Endodermal cell (in vitro differentiated cells): ENCODE measurements around the gene BANF1. TPM values are rescaled to one million over a fixed set of nuclear protein-coding genes. Genes with fewer than 3 reads are reported as not detected.

ENCODE experiments used
- DNase-seq: peaks from one replicate; pipeline ENCODE4 v3.0.0-alpha.2; 2017
- H3K27ac ChIP-seq: 2 replicates; pipeline ENCODE4 v1.5.1; 2013; ENCODE audit warnings: mild to moderate bottlenecking, low read depth, low read length, moderate library complexity
- H3K27me3 ChIP-seq: 2 replicates; pipeline ENCODE4 v1.6.1; 2013; ENCODE audit warnings: mild to moderate bottlenecking, low read length, moderate library complexity; ENCODE audit not compliant: insufficient read depth, control insufficient read depth, poor library complexity, severe bottlenecking
- H3K36me3 ChIP-seq: 2 replicates; pipeline ENCODE4 v1.7.0; 2013; ENCODE audit warnings: mild to moderate bottlenecking, low read length, moderate library complexity; ENCODE audit not compliant: control insufficient read depth, insufficient read depth
- H3K4me1 ChIP-seq: one replicate; pipeline ENCODE4 v1.7.0; 2013; ENCODE audit warnings: low read length; ENCODE audit not compliant: control insufficient read depth, insufficient read depth
- H3K4me3 ChIP-seq: 2 replicates; pipeline ENCODE4 v1.5.1; 2013; ENCODE audit warnings: mild to moderate bottlenecking, low read length, moderate library complexity
- H3K9ac ChIP-seq: 2 replicates; pipeline ENCODE4 v1.6.1; 2013; ENCODE audit warnings: mild to moderate bottlenecking, low read length, moderate library complexity; ENCODE audit not compliant: poor library complexity, severe bottlenecking; ENCODE audit errors: extremely low read depth
- H3K9me3 ChIP-seq: 2 replicates; pipeline ENCODE4 v1.6.1; 2013; ENCODE audit warnings: mild to moderate bottlenecking, low read length, moderate library complexity; ENCODE audit not compliant: control insufficient read depth
- H3K27ac Mint-ChIP-seq: 2 replicates; pipeline ENCODE4 v1.8.0; 2020; ENCODE audit warnings: mixed read lengths
- H3K27me3 Mint-ChIP-seq: 2 replicates; pipeline ENCODE4 v1.8.0; 2021; ENCODE audit warnings: mild to moderate bottlenecking, mixed read lengths; ENCODE audit not compliant: insufficient read depth
- H3K36me3 Mint-ChIP-seq: 2 replicates; pipeline ENCODE4 v1.8.0; 2020; ENCODE audit warnings: low read depth, mixed read lengths
- H3K4me1 Mint-ChIP-seq: 2 replicates; pipeline ENCODE4 v1.8.0; 2020; ENCODE audit warnings: mixed read lengths
- H3K4me3 Mint-ChIP-seq: 2 replicates; pipeline ENCODE4 v1.8.0; 2020; ENCODE audit warnings: mild to moderate bottlenecking, moderate library complexity, mixed read lengths
- H3K9me3 Mint-ChIP-seq: 2 replicates; pipeline ENCODE4 v1.8.0; 2020; ENCODE audit warnings: mild to moderate bottlenecking, mixed read lengths
- WGBS, 2 experiments: methylation state at CpG; one replicate each; pipeline versions ENCODE4 v1.1.5 to v1.1.7; 2013; ENCODE audit warnings: missing lambda C conversion rate in 2 of 2, mixed read lengths in 1 of 2; ENCODE audit not compliant: insufficient coverage in 1 of 2, insufficient read length in 1 of 2; 5-methylcytosine and 5-hydroxymethylcytosine counted together
- total RNA-seq, 2 donors: library from RNA; stranded (reverse); fragmentation: NEBNext Ultra II Directional in 1 of 2; extraction: Animal tissue kit (Norgen Biotek cat#: 25700) in 1 of 2; gene quantifications; 2 replicates in 1 of 2; 3 replicates in 1 of 2; pipeline ENCODE4 v1.2.1, GENCODE V29; 2021
- TF ChIP-seq, protein P1 (sequence below): fragments of 200-600 bp; sonication (generic); conservative IDR thresholded peaks from 2 replicates; pipeline ENCODE4 v1.5.0; 2021; ENCODE audit warnings: antibody characterized with exemption, mild to moderate bottlenecking

Gene BANF1
- total RNA-seq, 2 donors from 2014 or later = 348 to 409 TPM

DNA sequence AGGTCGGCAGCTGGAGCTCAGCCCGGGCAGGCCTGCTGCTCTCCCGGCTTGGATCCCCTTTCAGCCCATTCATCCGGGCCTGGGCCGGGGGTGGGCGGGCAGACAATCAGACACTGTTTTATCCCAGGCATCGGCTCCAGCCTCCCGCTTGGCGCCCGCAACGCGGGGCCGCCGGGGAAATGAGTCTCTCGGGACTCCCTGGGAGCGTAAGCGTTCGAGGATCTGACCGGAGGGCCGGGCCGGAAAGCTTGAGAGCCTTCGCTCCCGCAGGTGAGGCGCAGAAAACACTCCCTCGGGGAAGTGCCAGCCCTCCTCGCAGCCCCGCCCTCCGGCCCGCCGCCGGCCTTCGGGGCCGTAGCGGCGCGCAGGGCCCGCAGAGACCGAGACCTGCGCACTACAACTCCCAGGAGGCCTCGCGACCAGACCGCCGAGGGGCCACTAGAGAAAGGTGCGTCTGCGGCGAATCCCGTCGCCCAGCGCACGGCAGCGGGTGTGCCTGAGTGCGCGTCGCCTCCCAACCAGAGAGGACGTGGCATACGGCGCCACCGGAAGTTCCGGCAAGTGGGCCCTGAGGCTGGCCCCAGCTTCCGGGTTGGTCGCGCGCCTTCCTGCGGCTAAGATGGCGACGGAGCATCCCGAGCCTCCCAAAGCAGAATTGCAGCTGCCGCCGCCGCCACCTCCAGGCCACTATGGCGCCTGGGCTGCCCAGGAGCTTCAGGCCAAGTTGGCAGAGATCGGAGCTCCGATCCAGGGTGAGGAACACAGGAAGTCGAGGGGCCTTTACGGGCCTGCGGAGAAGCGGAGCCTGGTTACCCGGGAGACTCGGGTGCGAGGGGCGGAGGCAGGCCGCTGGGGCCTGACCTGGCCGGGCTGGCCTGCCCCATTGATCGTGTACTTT, 49.7 kb downstream of the BANF1 start, which contains the start of gene SF3B2:
Gene SF3B2 (plus strand): TSS at position 599 of the 898 bp plus-strand sequence. CDS start 21 bp downstream, at position 620.
- peak within 1 kb of the TSS; percentile 98 for H3K4me3 ChIP-seq
- H3K27ac ChIP-seq = peak within 1 kb of the TSS; percentile 91
- 0% methylated on average over 36 to 84 of the region's 84 CpGs for WGBS, 2 experiments

DNA sequence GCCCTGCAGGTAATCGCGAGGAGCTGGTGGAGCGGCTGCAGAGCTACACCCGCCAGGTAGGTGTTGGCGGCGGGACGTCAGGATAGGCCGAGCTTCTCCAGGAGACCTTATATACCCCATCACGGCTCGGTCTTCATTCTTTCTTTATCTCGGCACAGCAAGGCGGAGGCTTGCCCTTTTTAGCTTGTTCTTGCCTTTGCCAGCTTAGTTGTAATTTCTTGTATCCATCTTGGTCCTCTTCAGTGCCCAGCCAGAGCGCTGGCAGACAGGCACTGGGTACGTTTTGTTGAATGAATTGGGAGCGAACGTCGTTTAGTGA, 50.3 kb downstream of the BANF1 start:
- H3K27ac ChIP-seq = peak overlapping the region; percentile 59
- H3K36me3 ChIP-seq = peaks cover 40% of the 10 kb centered on the region
- H3K36me3 Mint-ChIP-seq = peaks cover 34% of the 10 kb centered on the region
- no peaks in the 10 kb centered on the region for H3K27me3 ChIP-seq
- H3K4me3 ChIP-seq = peak overlapping the region; percentile 98
- 0 to 2% methylated on average over 12 to 17 of the region's 17 CpGs for WGBS, 2 experiments
- peaks cover 22% of the 10 kb centered on the region for H3K4me1 Mint-ChIP-seq
- peaks cover 4% of the 10 kb centered on the region for H3K27me3 Mint-ChIP-seq
- H3K9me3 ChIP-seq = no peaks in the 10 kb centered on the region
- H3K4me1 ChIP-seq = peaks cover 6% of the 10 kb centered on the region
- H3K9ac ChIP-seq = peak overlapping the region; percentile 93
- peak overlapping the region; percentile 99 for H3K27ac Mint-ChIP-seq
- no peaks in the 10 kb centered on the region for H3K9me3 Mint-ChIP-seq
- peak overlapping the region; percentile 99 for H3K4me3 Mint-ChIP-seq
- TF ChIP-seq, protein P1, sequence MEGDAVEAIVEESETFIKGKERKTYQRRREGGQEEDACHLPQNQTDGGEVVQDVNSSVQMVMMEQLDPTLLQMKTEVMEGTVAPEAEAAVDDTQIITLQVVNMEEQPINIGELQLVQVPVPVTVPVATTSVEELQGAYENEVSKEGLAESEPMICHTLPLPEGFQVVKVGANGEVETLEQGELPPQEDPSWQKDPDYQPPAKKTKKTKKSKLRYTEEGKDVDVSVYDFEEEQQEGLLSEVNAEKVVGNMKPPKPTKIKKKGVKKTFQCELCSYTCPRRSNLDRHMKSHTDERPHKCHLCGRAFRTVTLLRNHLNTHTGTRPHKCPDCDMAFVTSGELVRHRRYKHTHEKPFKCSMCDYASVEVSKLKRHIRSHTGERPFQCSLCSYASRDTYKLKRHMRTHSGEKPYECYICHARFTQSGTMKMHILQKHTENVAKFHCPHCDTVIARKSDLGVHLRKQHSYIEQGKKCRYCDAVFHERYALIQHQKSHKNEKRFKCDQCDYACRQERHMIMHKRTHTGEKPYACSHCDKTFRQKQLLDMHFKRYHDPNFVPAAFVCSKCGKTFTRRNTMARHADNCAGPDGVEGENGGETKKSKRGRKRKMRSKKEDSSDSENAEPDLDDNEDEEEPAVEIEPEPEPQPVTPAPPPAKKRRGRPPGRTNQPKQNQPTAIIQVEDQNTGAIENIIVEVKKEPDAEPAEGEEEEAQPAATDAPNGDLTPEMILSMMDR = no peak
- no peak for DNase-seq

More for the DNA sequence above, 49.7 kb downstream of the BANF1 start, which contains the start of gene SF3B2:
- H3K9me3 ChIP-seq = no peaks in the 10 kb centered on the region
- peak within 1 kb of the TSS; percentile 99 for H3K27ac Mint-ChIP-seq
- H3K4me1 Mint-ChIP-seq = peaks cover 22% of the 10 kb centered on the region
- peaks cover 4% of the 10 kb centered on the region for H3K27me3 Mint-ChIP-seq
- peaks cover 6% of the 10 kb centered on the region for H3K4me1 ChIP-seq
- peaks cover 28% of the 10 kb centered on the region for H3K36me3 Mint-ChIP-seq
- peak; percentile 99 for DNase-seq
- H3K9me3 Mint-ChIP-seq = no peaks in the 10 kb centered on the region
- peak within 1 kb of the TSS; percentile 93 for H3K9ac ChIP-seq
- H3K27me3 ChIP-seq = no peaks in the 10 kb centered on the region
- H3K36me3 ChIP-seq = peaks cover 35% of the 10 kb centered on the region
- H3K4me3 Mint-ChIP-seq = peak within 1 kb of the TSS; percentile 99
- TF ChIP-seq, protein P1 = peak; percentile 16

Other genes starting within 250 kb of the BANF1 start
- gene AP5B1, start 221.5 kb upstream of the BANF1 start, total RNA-seq = 10 to 100 TPM; 17.8 to 29.9 TPM
- 1 to 10 TPM; 3.4 to 5.5 TPM for gene OVOL1, start 215.4 kb upstream of the BANF1 start, total RNA-seq
- gene SNX32, start 168.5 kb upstream of the BANF1 start, total RNA-seq = 1 to 10 TPM; 1.5 to 4.3 TPM
- gene CFL1, start 144.3 kb upstream of the BANF1 start, total RNA-seq = 1,000 to 10,000 TPM; 1,218 to 1,284 TPM
- gene MUS81, start 142.1 kb upstream of the BANF1 start, total RNA-seq = 10 to 100 TPM; 51.0 to 64.5 TPM
- 10 to 100 TPM; 84.5 to 99.6 TPM for gene EFEMP2, start 129.7 kb upstream of the BANF1 start, total RNA-seq
- not detected for gene CTSW, start 122.7 kb upstream of the BANF1 start, total RNA-seq
- gene FIBP, start 114.0 kb upstream of the BANF1 start, total RNA-seq = 10 to 100 TPM; 81.0 to 92.0 TPM
- gene CCDC85B, start 111.8 kb upstream of the BANF1 start, total RNA-seq = 10 to 100 TPM; 18.2 to 23.9 TPM
- 1 to 10 TPM in 1 of 2 donors, not detected in 1; 1.8 TPM for gene FOSL1, start 102.1 kb upstream of the BANF1 start, total RNA-seq
- 10 to 100 TPM; 26.0 to 29.1 TPM for gene C11orf68, start 83.4 kb upstream of the BANF1 start, total RNA-seq
- 100 to 1,000 TPM in 1 of 2 donors, 10 to 100 TPM in 1; 83.8 to 103 TPM for gene DRAP1, start 83.1 kb upstream of the BANF1 start, total RNA-seq
- gene TSGA10IP, start 57.0 kb upstream of the BANF1 start, total RNA-seq = 1 to 10 TPM in 1 of 2 donors, under 1 TPM in 1; 0.97 to 5.6 TPM
- gene SART1, start 40.8 kb upstream of the BANF1 start, total RNA-seq = 10 to 100 TPM; 50.6 to 52.0 TPM
- gene EIF1AD, start 346 bp upstream of the BANF1 start, total RNA-seq = 10 to 100 TPM; 37.4 to 40.1 TPM
- 1 to 10 TPM; 2.1 to 4.2 TPM for gene CST6, start 9.5 kb downstream of the BANF1 start, total RNA-seq
- not detected for gene CATSPER1, start 24.0 kb downstream of the BANF1 start, total RNA-seq
- gene GAL3ST3, start 46.7 kb downstream of the BANF1 start, total RNA-seq = 10 to 100 TPM in 1 of 2 donors, 1 to 10 TPM in 1; 7.4 to 11.2 TPM
- gene SF3B2, start 49.9 kb downstream of the BANF1 start, total RNA-seq = 100 to 1,000 TPM; 209 to 254 TPM
- 10 to 100 TPM; 67.0 to 67.1 TPM for gene PACS1, start 67.8 kb downstream of the BANF1 start, total RNA-seq